Forelimb muscle (tissue), 1 donor: Measurements from ENCODE around the gene HTR5A. TPM values are rescaled to one million over a fixed set of nuclear protein-coding genes. Genes with fewer than 3 reads are reported as not detected.

Source experiments
- DNase-seq: peaks from one replicate; pipeline ENCODE4 v3.0.0-alpha.2; 2013; ENCODE audit warnings: low read depth
- polyA plus RNA-seq: library from polyadenylated mRNA; unstranded; fragments of 120-200 nt; gene quantifications from one replicate; pipeline ENCODE4 v1.2.1, GENCODE V29; 2013; ENCODE audit not compliant: insufficient read length

HTR5A gene
- polyA plus RNA-seq, 1 donor: not detected

DNA sequence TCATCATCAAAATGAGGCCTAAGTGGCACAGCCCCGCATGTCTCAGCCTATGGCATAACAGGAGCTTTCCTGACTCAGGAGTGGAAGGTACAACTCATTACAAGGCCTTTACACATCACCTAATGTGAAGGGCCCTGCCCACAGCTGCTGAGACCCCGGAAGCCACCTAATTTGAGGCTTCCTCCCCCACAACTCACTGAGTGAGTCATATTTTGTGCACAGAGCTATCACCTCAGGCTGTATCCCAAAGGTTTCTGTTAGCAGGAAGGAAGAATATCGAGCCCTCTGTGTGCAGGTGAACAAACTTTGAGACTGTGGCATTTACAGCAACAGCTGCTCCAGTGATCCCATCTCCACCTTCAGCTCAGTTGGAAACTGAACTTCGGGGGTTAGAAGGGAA, 20.6 kb downstream of the HTR5A start:
- no peak for DNase-seq

DNA sequence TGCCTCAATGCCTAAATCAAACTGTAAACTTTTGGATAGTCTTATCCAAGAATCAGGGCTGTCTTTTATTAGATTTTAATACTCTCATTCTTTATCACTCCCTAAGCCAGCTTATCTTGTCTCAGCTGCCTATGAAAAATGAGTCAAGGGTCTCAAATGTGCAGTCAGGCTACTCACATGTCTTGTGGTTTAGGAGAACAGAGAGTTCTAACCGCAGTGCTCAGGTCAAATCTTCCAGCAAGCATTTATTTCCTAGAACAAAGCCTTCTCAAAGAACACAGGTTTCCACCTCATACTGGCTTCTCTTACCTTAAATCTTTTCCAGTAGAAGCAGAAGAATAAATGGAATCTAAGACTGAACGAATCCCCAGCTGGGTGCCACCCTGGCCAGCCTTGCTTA, 23.5 kb downstream of the HTR5A start:
- DNase-seq: no peak

DNA sequence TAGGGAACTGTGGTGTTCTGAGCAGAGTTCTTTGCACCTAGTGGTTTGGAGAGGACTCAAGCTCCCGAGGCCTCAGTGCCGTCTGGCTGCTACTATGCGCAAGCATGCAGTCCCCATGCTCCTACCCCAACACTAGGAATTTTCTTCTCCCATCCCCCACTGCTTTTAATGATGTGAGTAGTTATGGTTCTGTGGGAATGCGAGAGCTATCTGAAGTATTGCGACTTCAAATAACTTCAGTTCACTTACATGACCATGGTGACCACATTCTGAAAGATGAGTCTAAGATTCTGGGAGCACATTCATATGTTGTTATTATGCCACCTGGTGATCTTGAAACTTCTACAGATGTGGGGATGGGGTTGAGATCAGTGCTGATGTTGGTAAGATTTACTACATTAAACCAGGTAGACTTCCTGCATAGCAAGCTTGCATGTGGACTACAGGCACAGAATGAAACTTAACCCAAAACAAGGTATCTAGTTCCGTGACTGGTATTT, 24.6 kb downstream of the HTR5A start:
- DNase-seq: no peak

DNA sequence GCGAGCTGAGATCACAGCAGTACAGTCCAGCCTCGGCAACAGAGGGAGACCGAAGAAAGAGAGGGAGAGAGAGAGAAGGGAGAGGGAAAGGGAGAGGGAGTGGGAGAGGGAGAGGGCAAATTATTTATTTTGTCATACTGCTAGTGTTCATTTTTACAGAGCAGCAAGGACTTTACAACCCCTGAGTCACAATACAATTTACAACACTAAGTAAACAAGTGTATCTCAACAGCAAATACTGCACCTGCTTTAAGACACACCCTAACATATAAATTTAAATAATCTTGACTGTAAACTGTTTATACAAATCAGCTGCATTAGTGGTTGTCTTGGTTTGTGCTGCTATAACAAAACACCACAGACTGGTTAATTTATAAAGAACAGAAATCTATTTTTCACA, 27.2 kb downstream of the HTR5A start:
- DNase-seq: no peak

DNA sequence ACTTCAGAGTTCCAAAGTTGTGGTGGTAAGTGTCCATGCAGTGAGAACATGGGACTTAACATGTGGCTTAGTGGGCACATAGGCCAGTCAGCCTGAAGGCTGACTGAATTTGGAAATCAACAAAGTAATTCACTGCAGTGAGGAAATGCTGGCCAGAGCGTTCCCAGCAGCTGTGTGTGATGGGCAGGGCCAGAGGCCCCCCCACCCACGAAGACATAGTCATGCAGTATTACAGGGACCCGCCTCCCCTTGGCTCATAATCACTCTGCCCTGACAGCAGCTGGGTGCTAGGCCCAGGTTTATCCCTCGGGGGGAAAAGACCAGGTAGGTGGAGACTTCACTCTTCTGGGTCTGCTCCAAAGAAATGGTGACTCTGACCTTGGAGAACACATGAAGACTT, 33.7 kb downstream of the HTR5A start:
- DNase-seq: no peak

DNA sequence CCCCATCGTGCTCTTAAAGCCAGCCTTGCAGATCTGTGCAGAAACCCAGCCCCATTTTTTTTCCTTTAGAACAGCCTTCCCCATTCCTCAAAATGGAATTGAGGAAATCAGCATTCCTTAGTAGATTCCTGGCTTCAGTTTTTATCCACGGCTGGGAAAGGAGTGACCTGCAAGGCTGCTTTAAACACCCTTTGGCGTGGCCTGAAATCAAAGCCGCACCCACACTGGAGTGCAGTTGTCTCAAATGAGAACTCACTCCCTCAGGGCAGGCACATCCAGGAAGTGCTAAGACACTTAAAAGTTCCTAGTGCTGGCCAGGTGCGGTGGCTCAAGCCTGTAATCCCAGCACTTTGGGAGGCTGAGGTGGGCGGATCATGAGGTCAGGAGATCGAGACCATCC, 34.8 kb downstream of the HTR5A start:
- no peak for DNase-seq

DNA sequence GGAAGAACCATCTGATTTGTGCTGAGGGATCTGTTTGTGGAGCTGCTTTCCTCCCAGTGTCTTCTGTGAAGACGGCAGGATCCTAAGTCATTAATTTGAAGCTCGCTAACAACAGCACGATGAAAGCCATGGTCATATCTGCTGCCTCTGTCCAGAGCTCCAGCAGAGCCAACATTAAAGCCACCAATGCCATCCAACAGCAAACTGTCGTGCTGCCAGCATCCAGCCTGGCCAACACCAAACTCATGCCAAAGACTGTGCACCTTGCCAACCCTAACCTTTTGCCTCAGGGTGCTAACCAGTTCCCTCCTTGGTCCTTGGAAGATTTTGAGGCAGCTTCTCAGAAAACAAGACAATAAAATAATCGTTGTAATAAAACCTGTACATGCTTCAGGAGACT, 36.2 kb downstream of the HTR5A start:
- no peak for DNase-seq

DNA sequence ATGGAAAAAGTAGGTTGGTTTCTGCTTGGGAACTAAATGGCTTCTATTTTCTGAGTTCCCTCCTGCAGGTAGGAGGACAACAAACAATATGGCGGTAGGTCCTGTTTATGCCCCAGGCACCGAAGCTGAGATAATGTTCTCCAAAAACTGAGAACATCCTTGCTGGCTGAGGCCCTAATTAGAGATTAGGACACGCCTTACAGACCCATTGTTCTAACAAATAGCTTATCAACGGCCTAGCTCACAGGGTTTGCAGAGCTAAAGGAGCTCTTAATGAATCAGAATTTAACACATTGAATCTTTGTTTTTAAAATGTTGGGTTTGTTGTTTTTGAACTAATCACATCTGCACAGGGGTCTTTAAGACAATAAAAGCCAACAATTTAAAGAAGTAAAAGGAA, 37.0 kb downstream of the HTR5A start:
- DNase-seq: no peak

DNA sequence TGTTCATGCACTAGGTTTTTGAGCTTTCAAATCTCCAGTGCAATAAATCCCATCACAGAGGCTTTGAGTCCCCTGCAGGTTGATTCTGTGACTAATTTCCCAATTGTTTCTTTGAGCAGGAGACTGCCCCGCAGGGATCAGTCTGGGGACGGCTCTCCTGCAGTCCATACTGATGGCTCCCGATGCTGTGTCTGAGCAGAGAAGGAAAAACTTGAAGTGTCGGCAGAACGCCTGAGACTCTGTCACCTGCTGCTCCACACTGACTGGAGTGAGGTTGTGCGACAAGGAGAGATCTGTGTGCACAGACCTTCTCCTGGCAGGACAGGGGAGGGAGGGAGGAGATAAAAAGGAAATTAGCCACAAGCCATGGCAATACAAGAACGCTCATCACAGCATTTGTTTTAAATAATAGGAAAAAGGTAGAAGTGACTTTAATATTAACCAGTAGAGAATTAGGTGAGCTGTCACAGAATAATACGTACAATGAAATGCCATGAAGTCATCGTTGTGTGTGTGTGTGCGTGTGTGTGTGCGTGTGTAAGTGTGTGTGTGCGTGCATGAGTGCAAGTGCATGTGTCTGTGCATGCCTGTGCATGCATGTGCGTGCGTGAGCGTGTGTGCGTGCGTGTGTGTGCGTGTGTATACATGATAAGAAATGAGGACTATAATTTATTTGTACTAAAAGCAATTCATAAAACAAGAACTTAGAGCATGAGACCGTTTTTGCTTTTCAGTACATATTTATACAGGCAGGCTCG, 38.2 kb downstream of the HTR5A start:
- DNase-seq: no peak

DNA sequence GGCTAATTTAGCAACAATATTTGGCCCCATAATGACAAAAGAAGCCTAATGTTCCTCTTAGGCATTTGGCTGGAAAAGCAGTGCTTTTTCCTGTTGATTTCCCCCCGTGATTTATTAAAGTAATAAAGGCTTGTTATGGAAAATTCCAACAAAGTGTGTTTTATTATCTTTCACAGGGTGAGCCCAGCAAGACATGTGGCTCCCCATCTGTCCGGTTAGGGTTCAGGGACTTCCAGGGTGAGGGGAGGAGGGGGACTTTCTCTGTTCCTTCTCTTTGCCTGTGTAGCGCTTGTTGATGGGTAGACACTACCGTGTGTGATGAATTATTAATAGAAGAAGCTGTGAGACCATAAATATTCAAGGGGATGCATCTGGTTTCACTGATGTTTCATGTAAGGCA, 39.0 kb downstream of the HTR5A start:
- DNase-seq: no peak

DNA sequence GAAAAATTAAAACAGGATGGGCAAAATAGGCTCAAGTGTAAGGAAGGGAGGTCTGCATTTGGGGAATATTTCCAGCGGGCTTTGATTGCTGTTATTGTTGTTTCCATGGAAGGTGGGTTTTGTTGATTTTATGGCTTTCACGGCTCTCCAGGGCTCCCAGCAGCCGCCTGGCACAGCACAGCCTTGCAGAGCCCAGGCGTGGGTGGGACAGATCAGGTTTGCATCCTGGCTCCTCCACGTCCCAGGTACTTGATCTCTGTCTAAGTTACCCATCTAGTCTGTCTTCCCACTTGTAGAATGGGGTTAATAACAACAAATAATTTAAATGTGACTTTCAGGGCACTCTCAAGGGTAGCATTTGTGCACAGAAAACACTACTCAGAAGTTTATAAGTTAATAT, 45.2 kb downstream of the HTR5A start:
- no peak for DNase-seq

DNA sequence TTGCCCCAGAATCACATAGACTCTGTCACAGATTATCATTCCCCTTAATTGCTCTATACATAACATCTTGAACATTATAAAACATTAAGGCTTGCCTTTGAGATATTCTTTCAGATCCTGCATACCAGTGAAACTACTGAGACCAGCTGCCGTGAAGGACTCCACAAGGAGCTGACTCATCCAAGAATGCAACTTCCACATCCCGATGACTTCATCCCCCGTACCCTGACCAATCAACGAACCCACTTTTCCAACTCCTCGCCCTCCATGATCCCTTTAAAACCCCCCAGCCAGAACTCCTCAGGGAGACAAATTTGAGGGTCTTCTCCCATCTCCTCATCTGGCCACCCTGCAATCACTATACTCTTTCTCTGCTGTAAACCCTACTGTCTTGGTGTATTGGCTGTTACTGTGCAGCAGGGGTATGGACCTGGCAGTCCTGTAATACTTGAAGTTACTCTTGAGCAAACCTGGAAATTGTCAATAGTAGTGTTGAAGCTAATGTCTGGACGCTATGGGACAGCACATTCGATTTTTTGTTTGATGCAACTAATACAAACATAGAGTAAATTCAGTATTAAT, 49.8 kb downstream of the HTR5A start:
- no peak for DNase-seq

DNA sequence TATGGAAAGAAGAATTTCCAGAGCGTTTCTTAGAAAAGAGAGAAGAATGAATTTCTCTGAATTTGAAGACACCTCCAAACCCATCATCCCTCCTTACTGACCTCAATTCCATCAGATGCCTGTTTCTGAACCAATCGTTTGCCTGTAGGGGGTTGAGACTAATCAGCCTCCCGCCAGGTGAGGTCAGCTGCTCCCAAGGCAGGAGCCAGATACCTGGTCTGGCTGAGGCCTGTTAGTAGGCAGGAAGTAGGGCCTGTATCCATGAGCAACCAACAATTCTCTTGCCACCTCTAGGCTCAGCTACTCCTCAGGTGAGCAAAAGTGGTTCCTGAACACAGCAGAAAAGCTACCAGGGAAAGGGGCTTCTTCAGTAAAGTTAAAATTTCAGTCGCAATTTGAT, 50.3 kb downstream of the HTR5A start:
- DNase-seq: no peak

DNA sequence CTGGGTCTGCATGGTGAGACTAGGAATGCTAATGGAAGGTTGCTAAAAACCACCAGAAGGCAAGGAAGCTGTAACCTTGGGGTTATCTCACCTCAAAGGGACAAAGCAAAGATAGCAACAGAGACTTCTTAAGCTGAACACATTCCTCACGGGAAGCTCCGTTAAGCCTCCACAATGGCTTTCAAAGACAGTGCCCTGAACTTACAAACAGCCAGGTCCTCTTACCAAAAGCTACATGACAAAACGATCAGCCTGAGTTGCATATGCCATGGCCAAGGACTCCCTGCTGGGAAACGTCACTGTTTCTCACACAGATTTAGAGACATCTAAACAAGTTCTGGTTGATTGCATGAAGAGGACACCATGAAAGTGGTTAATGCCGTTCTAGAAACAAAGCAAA, 52.7 kb downstream of the HTR5A start:
- DNase-seq: no peak

DNA sequence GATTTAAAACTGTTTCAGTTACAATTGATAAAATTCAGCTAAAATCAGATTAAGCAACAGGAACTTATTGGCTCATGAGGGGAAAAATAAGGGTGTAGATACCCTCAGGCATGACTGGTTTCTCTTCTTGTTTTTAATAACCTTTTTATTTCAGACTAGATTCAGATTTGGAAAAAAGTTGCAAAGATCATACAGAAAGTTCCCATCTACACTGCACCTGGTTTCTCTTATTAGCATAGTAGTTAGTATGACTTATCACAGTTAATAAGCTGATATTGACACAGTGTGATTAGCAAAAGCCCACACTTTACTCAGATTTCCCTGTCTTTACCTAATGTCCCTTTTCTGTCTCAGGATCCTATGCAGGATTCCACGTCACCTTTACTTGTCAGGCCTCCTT, 53.3 kb downstream of the HTR5A start:
- DNase-seq: no peak

DNA sequence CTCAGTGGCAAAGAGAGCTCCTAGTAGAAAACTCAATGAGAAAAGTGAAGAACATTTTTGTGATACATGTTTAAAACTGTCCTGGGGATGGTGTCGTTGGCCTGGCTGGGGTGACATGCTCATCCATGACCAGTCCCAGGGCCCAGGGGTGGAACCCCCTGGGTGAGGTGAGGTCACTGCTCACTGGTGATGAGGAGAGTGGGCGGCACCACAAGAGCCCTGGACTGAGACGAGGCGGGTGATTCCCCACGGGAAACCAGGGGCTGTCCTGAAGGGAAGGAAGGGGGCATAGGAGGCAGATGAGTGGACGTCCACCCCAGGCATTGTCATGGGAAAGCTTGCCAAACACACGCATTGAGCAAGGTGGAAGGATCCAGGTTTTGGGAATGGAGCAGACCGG, 54.6 kb downstream of the HTR5A start:
- DNase-seq: no peak

DNA sequence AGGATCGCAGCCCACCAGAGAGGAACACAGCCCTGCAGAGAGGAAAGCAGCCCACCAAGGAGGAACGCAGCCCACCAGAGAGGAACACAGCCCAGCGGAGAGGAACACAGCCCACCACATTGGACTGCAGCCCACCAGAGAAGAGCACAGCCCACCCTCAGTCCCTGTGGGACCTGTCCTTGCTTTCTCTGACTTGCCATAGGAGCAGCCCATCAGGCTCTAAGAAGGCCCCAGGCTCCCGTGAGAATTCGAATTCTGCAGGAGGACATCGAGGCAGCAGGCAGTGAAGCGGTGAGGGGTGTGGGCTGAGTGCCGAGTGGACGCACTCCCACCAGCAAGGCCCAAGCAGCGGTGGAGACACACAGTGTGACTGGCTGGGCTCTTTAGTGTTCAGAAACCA, 59.1 kb downstream of the HTR5A start:
- no peak for DNase-seq

DNA sequence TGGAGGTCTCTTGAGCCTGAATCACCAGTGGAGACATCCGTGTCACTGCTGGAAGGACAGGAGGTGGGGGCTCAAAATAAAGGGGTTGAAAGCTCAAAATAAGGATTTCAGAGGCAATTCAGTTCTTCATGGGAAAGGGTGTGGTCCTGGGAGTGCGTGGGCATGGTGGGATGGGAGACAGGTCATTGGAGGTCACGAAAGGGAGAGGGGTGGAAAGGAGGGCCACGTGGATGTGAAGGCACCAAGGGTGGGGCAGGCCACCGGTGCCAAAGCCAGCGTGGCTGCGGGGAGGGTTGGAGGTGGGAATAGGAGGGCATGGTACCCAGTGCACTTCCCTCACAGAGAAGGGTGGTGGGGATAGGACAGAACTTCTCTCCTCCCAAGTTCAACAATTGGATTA, 59.7 kb downstream of the HTR5A start:
- no peak for DNase-seq

DNA sequence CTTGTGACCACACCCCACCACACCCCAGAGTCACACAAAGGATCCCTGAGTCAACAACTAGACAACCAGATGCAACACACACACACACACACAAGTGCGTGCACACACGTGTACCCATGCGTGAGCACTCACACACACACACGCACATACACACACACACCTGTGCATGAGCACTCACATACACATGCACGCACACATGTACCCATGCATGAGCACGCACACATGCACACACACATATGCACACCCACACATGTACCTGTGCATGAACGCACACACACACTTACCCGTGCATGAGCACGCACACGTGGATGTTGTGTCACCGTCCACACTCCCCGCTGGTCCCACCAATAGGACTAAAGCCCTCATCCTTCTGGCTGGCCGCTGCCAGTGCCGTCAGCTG, 60.4 kb downstream of the HTR5A start:
- no peak for DNase-seq

DNA sequence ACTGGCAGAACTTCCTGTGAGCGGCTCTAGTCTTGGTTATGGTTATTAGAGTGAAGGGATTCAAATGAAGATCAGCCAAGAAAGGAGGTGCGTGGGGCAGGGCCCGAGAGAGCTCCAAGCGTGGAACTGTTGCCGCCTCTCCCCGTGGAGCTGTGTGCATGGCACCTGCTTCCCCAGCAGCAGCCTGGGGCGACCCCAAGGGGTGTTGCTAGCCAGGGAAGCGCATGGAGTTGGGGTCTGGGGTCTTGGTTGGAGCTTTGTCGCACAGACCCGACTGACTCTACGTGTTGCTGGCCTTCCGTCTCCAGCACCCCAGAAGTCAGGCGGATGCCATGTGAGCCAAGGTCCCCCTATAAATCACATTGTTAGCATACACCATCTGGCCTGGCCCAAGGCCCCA, 61.0 kb downstream of the HTR5A start:
- no peak for DNase-seq

DNA sequence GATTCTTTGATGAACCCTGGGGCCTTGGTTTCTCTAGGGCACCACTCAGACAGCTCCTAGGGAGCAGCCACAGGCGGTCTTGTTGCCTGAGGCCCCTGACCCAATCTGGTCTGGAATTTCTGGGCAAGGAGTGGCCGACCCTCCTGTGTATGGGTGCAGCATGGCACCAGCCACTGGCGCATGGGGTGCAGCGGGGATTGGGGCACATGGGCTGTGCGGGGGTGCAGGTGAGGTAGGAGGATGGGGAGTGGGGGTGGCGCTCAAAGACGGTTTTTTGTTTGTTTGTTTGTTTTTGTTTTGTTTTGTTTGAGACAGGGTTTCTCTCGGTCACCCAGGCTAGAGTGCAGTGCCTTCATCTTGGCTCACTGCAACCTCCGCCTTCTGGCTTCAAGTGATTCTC, 62.3 kb downstream of the HTR5A start:
- no peak for DNase-seq

DNA sequence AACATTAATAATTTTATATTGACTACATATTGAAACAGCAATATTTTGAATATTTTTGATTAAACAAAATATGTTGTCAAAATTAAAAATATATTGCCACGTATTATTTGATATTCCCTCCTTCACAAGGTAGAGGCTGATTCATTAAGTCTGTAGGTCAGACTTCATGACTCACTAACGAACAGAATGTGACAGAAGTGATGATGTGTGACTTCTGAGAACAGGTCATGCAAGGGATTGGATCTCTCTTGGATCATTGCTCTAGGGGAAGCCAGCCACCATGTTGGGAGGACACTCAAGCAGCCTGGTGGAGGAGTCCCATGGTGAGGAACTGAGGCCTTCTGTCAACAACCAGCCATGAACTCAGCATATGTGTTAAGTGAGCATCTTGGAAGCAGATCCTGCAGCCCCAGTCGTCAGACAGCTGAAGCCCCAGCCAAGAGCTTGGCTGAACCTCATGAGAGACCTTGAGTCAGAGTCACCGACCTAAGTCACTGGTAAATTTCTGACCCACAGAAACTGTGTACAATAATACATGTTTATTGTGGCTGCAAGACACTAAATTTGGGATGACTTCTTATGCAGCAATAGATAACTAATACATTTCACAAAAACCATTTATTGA, 66.6 kb downstream of the HTR5A start:
- no peak for DNase-seq
